IMR-90 (cell line): ENCODE data around the gene AGXT. TPM values are rescaled to one million over a fixed set of nuclear protein-coding genes. Genes with fewer than 3 reads are reported as not detected.

Source experiments
- ATAC-seq: fragments of 200-7000 bp; cut with Tn5 transposase; 2 replicates; pipeline ENCODE4 v1.9.1; 2020; ENCODE audit warnings: low read depth, mild to moderate bottlenecking, moderate library complexity
- BruUV-seq: library from RNA; stranded (reverse); fragments of 400-500 nt; replicated peaks from 2 replicates; lab custom pipeline; 2021; lab: Mats Ljungman, UMichigan
- CTCF ChIA-PET: fragments of 300-600 bp; formaldehyde crosslinking; extraction: SDS; loops from one replicate; lab custom pipeline; 2021; ENCODE audit warnings: antibody characterized with exemption; lab: Yijun Ruan, JAX
- POLR2A ChIA-PET: fragments of 300-600 bp; sonication (Branson Sonifier 250); formaldehyde crosslinking; loops from one replicate; lab custom pipeline; 2022; ENCODE audit warnings: antibody characterized with exemption; ENCODE audit not compliant: unreplicated experiment; lab: Charles Lee
- DNase-seq: peaks from one replicate; pipeline ENCODE4 v3.0.0; 2013
- H2AFZ ChIP-seq: replicated peaks from 2 replicates; pipeline ENCODE3; 2013; ENCODE audit warnings: low read length, mild to moderate bottlenecking; ENCODE audit not compliant: poor library complexity
- H2AK5ac ChIP-seq: 2 replicates; pipeline ENCODE4 v1.6.1; 2013; ENCODE audit warnings: low read depth, low read length, inconsistent platforms
- H2AK9ac ChIP-seq: replicated peaks from 2 replicates; pipeline ENCODE3; 2013; ENCODE audit warnings: mild to moderate bottlenecking, low read depth, low read length, moderate library complexity; ENCODE audit not compliant: poor library complexity
- H2BK120ac ChIP-seq: 2 replicates; pipeline ENCODE4 v1.6.1; 2013; ENCODE audit warnings: low read depth, low read length, inconsistent platforms
- H2BK15ac ChIP-seq: 3 replicates; pipeline ENCODE4 v1.6.1; 2013; ENCODE audit warnings: low read depth, low read length, inconsistent platforms
- H2BK20ac ChIP-seq: 2 replicates; pipeline ENCODE4 v1.6.1; 2013; ENCODE audit warnings: low read depth, mild to moderate bottlenecking, inconsistent platforms, low read length, moderate library complexity
- H2BK5ac ChIP-seq: 2 replicates; pipeline ENCODE4 v1.6.1; 2013; ENCODE audit warnings: mild to moderate bottlenecking, low read depth, low read length, inconsistent platforms; ENCODE audit not compliant: poor library complexity, severe bottlenecking
- H3K14ac ChIP-seq: replicated peaks from 2 replicates; pipeline ENCODE4 v1.6.1; 2013; ENCODE audit warnings: low read depth, low read length, inconsistent platforms
- H3K18ac ChIP-seq: 2 replicates; pipeline ENCODE4 v1.6.1; 2013; ENCODE audit warnings: low read depth, low read length, control low read depth
- H3K23ac ChIP-seq: 2 replicates; pipeline ENCODE4 v1.6.1; 2013; ENCODE audit warnings: low read depth, low read length, inconsistent platforms
- H3K27ac ChIP-seq: 2 replicates; pipeline ENCODE4 v1.5.1; 2013; ENCODE audit warnings: mild to moderate bottlenecking, control low read depth, low read length; ENCODE audit not compliant: insufficient read depth
- H3K27me3 ChIP-seq: 2 replicates; pipeline ENCODE4 v1.6.1; 2013; ENCODE audit warnings: low read length; ENCODE audit not compliant: control insufficient read depth, insufficient read depth
- H3K36me3 ChIP-seq: 2 replicates; pipeline ENCODE4 v1.6.1; 2013; ENCODE audit warnings: low read length, mixed read lengths; ENCODE audit not compliant: control insufficient read depth, insufficient read depth
- H3K4ac ChIP-seq: 2 replicates; pipeline ENCODE4 v1.6.1; 2013; ENCODE audit warnings: low read depth, low read length, inconsistent platforms
- H3K4me1 ChIP-seq: 2 replicates; pipeline ENCODE4 v1.6.1; 2013; ENCODE audit warnings: low read length, mixed read lengths; ENCODE audit not compliant: control insufficient read depth, insufficient read depth
- H3K4me2 ChIP-seq: 2 replicates; pipeline ENCODE4 v1.6.1; 2013; ENCODE audit warnings: low read depth, mild to moderate bottlenecking, control low read depth, low read length, moderate library complexity
- H3K4me3 ChIP-seq: 2 replicates; pipeline ENCODE4 v1.5.1; 2013; ENCODE audit warnings: low read depth, mild to moderate bottlenecking, control low read depth, low read length, moderate library complexity; ENCODE audit not compliant: insufficient read depth
- H3K56ac ChIP-seq: 2 replicates; pipeline ENCODE4 v1.6.1; 2013; ENCODE audit warnings: low read length, inconsistent platforms; ENCODE audit not compliant: insufficient read depth; ENCODE audit errors: extremely low read depth
- H3K79me1 ChIP-seq, 2 experiments: 2 replicates each; pipeline ENCODE4 v1.6.1; 2013; ENCODE audit warnings: low read length in 2 of 2, inconsistent platforms in 1 of 2, low read depth in 1 of 2
- H3K9ac ChIP-seq: 2 replicates; pipeline ENCODE4 v1.6.1; 2013; ENCODE audit warnings: low read depth, low read length, control low read depth
- H3K9me1 ChIP-seq: 2 replicates; pipeline ENCODE4 v1.6.1; 2013; ENCODE audit warnings: low read length, inconsistent platforms; ENCODE audit not compliant: insufficient read depth
- H3K9me3 ChIP-seq: 2 replicates; pipeline ENCODE4 v1.6.1; 2013; ENCODE audit warnings: low read length; ENCODE audit not compliant: control insufficient read depth, insufficient read depth
- H4K20me1 ChIP-seq: 2 replicates; pipeline ENCODE4 v1.6.1; 2013; ENCODE audit warnings: low read length, inconsistent platforms; ENCODE audit not compliant: insufficient read depth
- H4K5ac ChIP-seq: 2 replicates; pipeline ENCODE4 v1.6.1; 2013; ENCODE audit warnings: mild to moderate bottlenecking, low read depth, low read length, control low read depth
- H4K8ac ChIP-seq, 2 experiments: 2 replicates each; pipeline ENCODE4 v1.6.1; 2013; ENCODE audit warnings: low read depth in 2 of 2, low read length in 2 of 2, control low read depth in 1 of 2, inconsistent platforms in 1 of 2
- H4K91ac ChIP-seq: 2 replicates; pipeline ENCODE4 v1.6.1; 2013; ENCODE audit warnings: low read depth, low read length, inconsistent platforms; ENCODE audit not compliant: insufficient read depth
- BHLHE40 ChIP-seq: fragments of 150-350 bp; IDR thresholded peaks from 2 replicates; pipeline ENCODE4 v1.6.1; 2016; ENCODE audit warnings: mild to moderate bottlenecking, low read depth, low read length
- CEBPB ChIP-seq: IDR thresholded peaks from 2 replicates; pipeline ENCODE4 v1.6.1; 2012; ENCODE audit warnings: low read depth, low read length, improper control_type of control experiment
- ELK1 ChIP-seq: fragments of 150-350 bp; IDR thresholded peaks from 2 replicates; pipeline ENCODE4 v1.6.1; 2016; ENCODE audit warnings: low read depth, mild to moderate bottlenecking, low read length, moderate library complexity, borderline replicate concordance
- FOS ChIP-seq: fragments of 150-350 bp; IDR thresholded peaks from 2 replicates; pipeline ENCODE4 v1.6.1; 2016; ENCODE audit warnings: low read depth, low read length
- MAFK ChIP-seq: IDR thresholded peaks from 2 replicates; pipeline ENCODE4 v1.6.1; 2012; ENCODE audit warnings: low read depth, low read length, improper control_type of control experiment
- MAZ ChIP-seq: IDR thresholded peaks from 2 replicates; pipeline ENCODE4 v1.6.1; 2012; ENCODE audit warnings: low read depth, mild to moderate bottlenecking, low read length, improper control_type of control experiment, moderate library complexity, borderline replicate concordance
- MXI1 ChIP-seq: IDR thresholded peaks from 2 replicates; pipeline ENCODE4 v1.6.1; 2012; ENCODE audit warnings: low read depth, mild to moderate bottlenecking, low read length, moderate library complexity, borderline replicate concordance
- NFE2L2 ChIP-seq: fragments of 150-350 bp; IDR thresholded peaks from 2 replicates; pipeline ENCODE4 v1.6.1; 2016; ENCODE audit warnings: low read depth, mild to moderate bottlenecking, low read length
- POLR2A ChIP-seq: IDR thresholded peaks from 2 replicates; pipeline ENCODE4 v1.6.1; 2012; ENCODE audit warnings: mild to moderate bottlenecking, low read depth, low read length
- RAD21 ChIP-seq: IDR thresholded peaks from 2 replicates; pipeline ENCODE4 v1.6.1; 2012; ENCODE audit warnings: low read length, improper control_type of control experiment
- RCOR1 ChIP-seq: IDR thresholded peaks from 2 replicates; pipeline ENCODE4 v1.6.1; 2012; ENCODE audit warnings: mild to moderate bottlenecking, low read length, improper control_type of control experiment; ENCODE audit not compliant: insufficient replicate concordance
- RFX5 ChIP-seq: IDR thresholded peaks from 2 replicates; pipeline ENCODE4 v1.8.0; 2012; ENCODE audit warnings: low read depth, mild to moderate bottlenecking, low read length, moderate library complexity
- SMC3 ChIP-seq: fragments of 150-350 bp; IDR thresholded peaks from 2 replicates; pipeline ENCODE4 v1.6.1; 2016; ENCODE audit warnings: low read depth, mild to moderate bottlenecking, antibody characterized with exemption, low read length, moderate library complexity
- WGBS, 2 experiments: methylation state at CpG; one replicate each; pipeline versions ENCODE4 v1.1.5 to v1.1.7; 2013; ENCODE audit warnings: missing lambda C conversion rate in 2 of 2; ENCODE audit not compliant: insufficient read length in 1 of 2; ENCODE audit errors: extremely low coverage in 2 of 2; 5-methylcytosine and 5-hydroxymethylcytosine counted together
- dilution Hi-C: fragments of 300-500 bp; cut with HindIII; formaldehyde crosslinking; loops from one replicate; pipeline ENCODE4 v1.14.3; 2018; ENCODE audit warnings: low sequenced_read_pairs; ENCODE audit not compliant: unreplicated experiment
- in situ Hi-C: fragments of 300-500 bp; cut with MboI; formaldehyde crosslinking; loops from 3 replicates; pipeline ENCODE4 v1.14.3; 2019; ENCODE audit warnings: low sequenced_read_pairs, inconsistent platforms, mixed read lengths
- intact Hi-C: fragments of 100-400 bp; cut with micrococcal nuclease; formaldehyde crosslinking; loops from 2 replicates; pipeline ENCODE4 v1.10.0; 2022
- polyA plus RNA-seq, 3 experiments: library from polyadenylated mRNA; depleted of rRNA; stranded (reverse); fragments of >200 nt; gene quantifications; 2 replicates each; pipeline ENCODE4 v1.2.3, GENCODE V29; 2012; ENCODE audit warnings: low replicate concordance in 1 of 3
- total RNA-seq: library from RNA; depleted of rRNA; stranded (reverse); fragments of >200 nt; gene quantifications from 2 replicates; pipeline ENCODE4 v1.2.3, GENCODE V29; 2012
- TF ChIP-seq, protein P1 (sequence below): conservative IDR thresholded peaks from 2 replicates; pipeline ENCODE4 v1.5.1; 2012; ENCODE audit warnings: mild to moderate bottlenecking, low read depth, low read length, improper control_type of control experiment
- TF ChIP-seq, protein P2 (sequence below): fragments of 150-350 bp; IDR thresholded peaks from 2 replicates; pipeline ENCODE4 v1.6.1; 2017; ENCODE audit warnings: mild to moderate bottlenecking, antibody characterized with exemption, low read length, low read depth

Gene AGXT
- total and polyA plus RNA-seq, 2 of the 4 experiments (the other 2 are of a cell fraction): not detected

DNA sequence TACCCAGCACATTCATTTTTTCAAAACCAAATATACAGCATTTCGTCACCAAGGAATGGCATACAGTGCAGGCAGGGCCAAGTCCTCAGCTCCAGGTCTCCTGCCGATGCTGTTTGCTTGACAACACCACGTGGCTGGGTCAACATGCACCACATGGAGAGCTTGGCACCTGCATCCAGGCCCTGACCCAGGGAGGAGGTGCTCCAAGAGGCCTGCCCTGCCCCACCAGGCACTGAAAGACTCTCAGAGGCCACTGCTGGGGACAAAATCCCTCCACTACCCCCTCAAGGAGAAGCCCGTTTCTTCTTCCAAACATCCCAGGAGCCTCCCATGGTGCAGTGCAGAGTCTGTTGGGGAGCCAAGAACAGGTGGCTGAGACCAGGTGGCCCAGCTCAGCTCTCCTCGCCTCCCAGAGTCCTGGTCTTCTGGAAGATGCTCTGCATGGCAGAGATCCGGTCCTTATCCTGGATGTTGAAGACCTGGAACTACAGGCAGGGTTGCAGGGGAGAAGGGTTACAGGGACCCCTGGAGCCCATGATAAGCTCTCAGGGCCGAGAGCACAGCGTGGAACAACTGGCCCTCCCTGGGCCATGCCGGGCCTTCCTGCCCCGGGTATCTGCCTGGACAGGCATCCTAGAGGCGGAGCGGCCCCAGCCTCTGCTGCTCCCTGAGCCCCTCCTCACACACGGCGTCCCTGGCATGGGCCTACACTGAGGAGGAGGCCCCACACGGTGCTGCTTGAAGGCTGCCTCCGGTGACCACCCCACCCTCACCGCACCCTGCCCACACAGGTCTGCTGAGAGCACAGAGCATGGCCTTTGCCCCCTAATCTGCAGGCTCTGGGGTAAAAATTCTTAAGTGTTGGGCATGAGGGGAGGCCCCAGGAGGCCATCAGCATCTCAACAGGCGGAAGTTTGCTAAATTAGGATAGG is 18.3 kb downstream of the AGXT start:
- no TSS peak for BruUV-seq
- H3K27me3 ChIP-seq: peaks cover 6% of the 10 kb centered on the region
- no peak overlapping the region for H3K23ac ChIP-seq
- in situ Hi-C loops (no loop called here), dilution Hi-C loops (no loop called here), intact Hi-C loops (no loop called here)
- H3K4ac ChIP-seq: no peak overlapping the region
- WGBS, 2 experiments: 74% methylated on average over 9 of the region's 18 CpGs; no CpG with 5 or more reads in 1 of the 2 experiments
- H2BK20ac ChIP-seq: no peak overlapping the region
- CTCF ChIA-PET: no interaction called here
- no peak overlapping the region for H4K91ac ChIP-seq
- H3K79me1 ChIP-seq: no peaks in the 10 kb centered on the region
- no peaks in the 10 kb centered on the region for H3K4me1 ChIP-seq
- no peak overlapping the region for H3K9ac ChIP-seq
- H4K5ac ChIP-seq: no peak overlapping the region
- no peak overlapping the region for H3K27ac ChIP-seq
- no peak overlapping the region for H2BK120ac ChIP-seq
- no peak overlapping the region for H2AK5ac ChIP-seq
- H2BK5ac ChIP-seq: no peak overlapping the region
- H3K9me1 ChIP-seq: no peaks in the 10 kb centered on the region
- no peaks in the 10 kb centered on the region for H3K9me3 ChIP-seq
- H3K4me3 ChIP-seq: no peak overlapping the region
- POLR2A ChIA-PET: no interaction called here
- no peak overlapping the region for H3K14ac ChIP-seq
- H2BK15ac ChIP-seq: no peak overlapping the region
- no peak overlapping the region for H2AFZ ChIP-seq
- no peak overlapping the region for H2AK9ac ChIP-seq
- no peak for ATAC-seq
- no peak overlapping the region for H3K4me2 ChIP-seq
- H4K20me1 ChIP-seq: no peaks in the 10 kb centered on the region
- no peak overlapping the region for H3K56ac ChIP-seq
- H3K36me3 ChIP-seq: no peaks in the 10 kb centered on the region
- H3K18ac ChIP-seq: no peak overlapping the region
- no peak for DNase-seq
- H4K8ac ChIP-seq: no peak overlapping the region
- no peak for TF ChIP-seq MXI1
- TF ChIP-seq NFE2L2: no peak
- no peak for TF ChIP-seq ELK1
- no peak for TF ChIP-seq MAFK
- no peak for TF ChIP-seq CEBPB
- no peak for TF ChIP-seq POLR2A
- TF ChIP-seq SMC3: no peak
- TF ChIP-seq, protein P1, sequence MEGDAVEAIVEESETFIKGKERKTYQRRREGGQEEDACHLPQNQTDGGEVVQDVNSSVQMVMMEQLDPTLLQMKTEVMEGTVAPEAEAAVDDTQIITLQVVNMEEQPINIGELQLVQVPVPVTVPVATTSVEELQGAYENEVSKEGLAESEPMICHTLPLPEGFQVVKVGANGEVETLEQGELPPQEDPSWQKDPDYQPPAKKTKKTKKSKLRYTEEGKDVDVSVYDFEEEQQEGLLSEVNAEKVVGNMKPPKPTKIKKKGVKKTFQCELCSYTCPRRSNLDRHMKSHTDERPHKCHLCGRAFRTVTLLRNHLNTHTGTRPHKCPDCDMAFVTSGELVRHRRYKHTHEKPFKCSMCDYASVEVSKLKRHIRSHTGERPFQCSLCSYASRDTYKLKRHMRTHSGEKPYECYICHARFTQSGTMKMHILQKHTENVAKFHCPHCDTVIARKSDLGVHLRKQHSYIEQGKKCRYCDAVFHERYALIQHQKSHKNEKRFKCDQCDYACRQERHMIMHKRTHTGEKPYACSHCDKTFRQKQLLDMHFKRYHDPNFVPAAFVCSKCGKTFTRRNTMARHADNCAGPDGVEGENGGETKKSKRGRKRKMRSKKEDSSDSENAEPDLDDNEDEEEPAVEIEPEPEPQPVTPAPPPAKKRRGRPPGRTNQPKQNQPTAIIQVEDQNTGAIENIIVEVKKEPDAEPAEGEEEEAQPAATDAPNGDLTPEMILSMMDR: no peak
- no peak for TF ChIP-seq MAZ
- TF ChIP-seq RCOR1: no peak
- no peak for TF ChIP-seq FOS
- no peak for TF ChIP-seq RFX5
- no peak for TF ChIP-seq BHLHE40
- TF ChIP-seq, protein P2, sequence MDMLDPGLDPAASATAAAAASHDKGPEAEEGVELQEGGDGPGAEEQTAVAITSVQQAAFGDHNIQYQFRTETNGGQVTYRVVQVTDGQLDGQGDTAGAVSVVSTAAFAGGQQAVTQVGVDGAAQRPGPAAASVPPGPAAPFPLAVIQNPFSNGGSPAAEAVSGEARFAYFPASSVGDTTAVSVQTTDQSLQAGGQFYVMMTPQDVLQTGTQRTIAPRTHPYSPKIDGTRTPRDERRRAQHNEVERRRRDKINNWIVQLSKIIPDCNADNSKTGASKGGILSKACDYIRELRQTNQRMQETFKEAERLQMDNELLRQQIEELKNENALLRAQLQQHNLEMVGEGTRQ: no peak
- no peak for TF ChIP-seq RAD21
